MM.1S (cell line): Measurements from ENCODE around the gene TIMM8A.

Source experiments
- CTCF ChIP-seq: fragments of 300-600 bp; sonication (generic); IDR thresholded peaks from 2 replicates; pipeline ENCODE4 v1.5.1; 2016; ENCODE audit warnings: antibody characterized with exemption, low read length, mixed read lengths
- EZH2 ChIP-seq: fragments of 300-600 bp; sonication (generic); optimal IDR thresholded peaks from 2 replicates; pipeline ENCODE3; 2017; ENCODE audit warnings: low read depth, mild to moderate bottlenecking, antibody characterized with exemption, low read length, mixed read lengths

- TF ChIP-seq CTCF, result no peak
- TF ChIP-seq EZH2, result no peak
These were observed 21.1 kb upstream of the TIMM8A start for GRCh38 chrX:101369687-101370086.
